Activated CD8-positive, alpha-beta memory T cell treated with anti-CD3 and anti-CD28 coated beads, Interleukin-2, amount 10 ng/mL, durations not matched to agents 7 days and 5 days (primary cell): ENCODE data around the gene RMDN2. TPM values are rescaled to one million over a fixed set of nuclear protein-coding genes. Genes with fewer than 3 reads are reported as not detected.
"Not testable (repeated sequence)": the region's sequence is repeated elsewhere in the genome, so short reads cannot be mapped to it uniquely, and the experiment has no call there.

Source experiments
- ATAC-seq: fragments of 150-1000 bp; cut with Tn5 transposase; one replicate; pipeline ENCODE4 v1.10.0; 2021; ENCODE audit warnings: moderate library complexity
- CTCF ChIA-PET: fragments of 350-600 bp; sonication (Branson Sonifier 250); formaldehyde crosslinking; loops from one replicate; lab custom pipeline; 2021; ENCODE audit warnings: antibody characterized with exemption; lab: Charles Lee
- DNase-seq: peaks from one replicate; pipeline ENCODE4 v3.0.0-alpha.2; 2020
- H3K27ac Mint-ChIP-seq: one replicate; pipeline ENCODE4 v1.8.0; 2021; ENCODE audit warnings: mild to moderate bottlenecking, mixed read lengths
- H3K27me3 Mint-ChIP-seq: one replicate; pipeline ENCODE4 v1.8.0; 2021; ENCODE audit warnings: mixed read lengths
- H3K36me3 Mint-ChIP-seq: one replicate; pipeline ENCODE4 v1.8.0; 2021; ENCODE audit warnings: mild to moderate bottlenecking, mixed read lengths
- H3K4me1 Mint-ChIP-seq: one replicate; pipeline ENCODE4 v1.8.0; 2021; ENCODE audit warnings: mixed read lengths
- H3K4me3 Mint-ChIP-seq: one replicate; pipeline ENCODE4 v1.8.0; 2021; ENCODE audit warnings: mild to moderate bottlenecking, moderate library complexity, mixed read lengths
- H3K9me3 Mint-ChIP-seq: one replicate; pipeline ENCODE4 v1.8.0; 2022; ENCODE audit warnings: low read depth, mixed read lengths
- total RNA-seq, 2 experiments: library from RNA; stranded (reverse); gene quantifications; one replicate each; pipeline ENCODE4 v1.2.3, GENCODE V29; 2021

Gene RMDN2
- total RNA-seq, 2 experiments from 2014 or later = 1.5 to 1.6 TPM

DNA sequence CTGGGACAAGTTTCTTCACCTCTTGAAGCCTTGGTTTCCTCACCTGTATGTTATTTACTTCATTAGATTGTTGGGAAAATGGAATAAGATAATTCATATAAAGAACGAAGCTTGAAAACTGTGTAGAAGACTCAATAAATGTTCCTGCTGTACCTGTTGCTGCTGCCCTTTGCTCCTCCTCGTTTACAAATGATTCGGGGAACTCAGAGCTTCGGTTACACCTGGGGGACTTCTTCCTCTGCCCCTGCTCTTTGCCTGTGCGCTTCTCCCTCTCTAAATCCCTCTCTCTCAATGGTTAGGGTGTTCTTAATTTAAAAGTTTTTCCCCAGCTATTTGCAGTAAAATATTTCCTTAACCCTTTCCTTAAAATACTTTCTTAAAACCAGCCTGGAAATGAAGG lies 3.3 kb upstream of the RMDN2 start:
- Mint-ChIP-seq H3K4me3 (no peak overlapping the region), H3K27ac (no peak overlapping the region), H3K4me1 (peaks cover 4% of the 10 kb centered on the region), H3K27me3 (peaks cover 44% of the 10 kb centered on the region), H3K36me3 (no peaks in the 10 kb centered on the region), H3K9me3 (no peaks in the 10 kb centered on the region)
- CTCF ChIA-PET = interaction anchor here (1.3 kb wide), 1 partner anchor 753 kb away, joined by 3 read pairs; no protein-coding TSS in a partner anchor
- no peak for DNase-seq
- ATAC-seq = no peak

DNA sequence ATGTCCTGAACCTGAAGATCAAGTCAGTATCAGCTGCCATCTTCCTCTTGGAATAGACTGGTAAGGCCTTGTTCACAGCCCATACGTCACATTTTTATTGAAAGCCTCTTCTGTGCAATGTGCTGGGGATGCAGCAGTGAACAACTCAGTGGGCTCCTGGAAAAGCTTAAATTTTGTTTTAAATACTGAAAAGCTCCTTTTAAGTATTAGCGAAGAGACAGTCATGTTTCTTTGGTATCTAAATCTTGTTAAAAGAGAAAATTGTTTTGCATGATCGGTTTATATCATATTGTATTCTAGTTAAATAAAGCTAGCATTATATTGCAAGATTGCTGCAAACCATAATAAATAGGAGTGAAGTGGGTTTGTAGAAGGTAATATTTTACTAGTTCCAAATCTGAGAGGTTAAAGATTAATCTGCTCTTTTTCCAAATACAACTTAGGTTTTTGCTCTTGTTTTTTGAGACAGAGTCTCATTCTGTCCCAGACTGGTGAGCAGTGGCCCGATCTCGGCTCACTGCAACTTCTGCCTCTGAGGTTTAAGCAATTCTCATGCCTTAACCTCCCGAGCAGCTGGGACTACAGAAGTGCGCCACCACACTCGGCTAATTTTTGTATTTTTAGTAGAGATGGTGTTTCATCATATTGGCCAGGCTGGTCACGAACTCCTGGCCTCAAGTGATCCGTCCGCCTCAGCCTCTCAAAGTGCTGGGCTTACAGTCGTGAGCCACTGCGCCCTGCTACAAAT lies 1.6 kb upstream of the RMDN2 start:
- DNase-seq (no peak), ATAC-seq (no peak)
- Mint-ChIP-seq H3K27ac (no peak overlapping the region), H3K36me3 (no peaks in the 10 kb centered on the region), H3K4me3 (peak overlapping the region; percentile 86), H3K4me1 (peaks cover 4% of the 10 kb centered on the region), H3K27me3 (peaks cover 37% of the 10 kb centered on the region), H3K9me3 (no peaks in the 10 kb centered on the region)
- CTCF ChIA-PET = interaction anchor here (1.1 kb wide), 1 partner anchor 546 kb away, joined by 3 read pairs; no protein-coding TSS in a partner anchor

DNA sequence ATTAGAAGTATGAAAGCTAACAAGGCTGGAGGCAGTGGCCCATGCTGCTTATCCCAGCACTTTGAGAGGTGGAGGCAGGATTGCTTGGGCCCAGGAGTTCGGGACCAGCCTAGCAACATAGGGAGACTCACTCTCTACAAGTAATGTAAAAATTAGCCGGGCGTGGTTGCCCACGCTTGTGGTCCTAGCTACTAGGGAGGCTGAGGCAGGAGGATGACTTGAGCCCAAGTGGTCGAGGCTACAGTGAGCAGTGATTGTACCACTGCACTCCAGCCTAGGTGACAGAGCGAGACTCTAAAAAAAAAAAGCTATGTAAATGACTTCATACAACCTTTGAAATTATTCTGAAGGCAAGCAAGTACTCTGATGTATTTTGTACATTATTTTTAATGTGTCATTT lies 1.5 kb downstream of the RMDN2 start:
- no peak overlapping the region for H3K4me3 Mint-ChIP-seq
- no peak overlapping the region for H3K27ac Mint-ChIP-seq
- H3K9me3 Mint-ChIP-seq = no peaks in the 10 kb centered on the region
- H3K4me1 Mint-ChIP-seq = peaks cover 4% of the 10 kb centered on the region
- H3K27me3 Mint-ChIP-seq = peaks cover 19% of the 10 kb centered on the region
- no peak for DNase-seq
- no peak for ATAC-seq
- CTCF ChIA-PET = no interaction called here
- H3K36me3 Mint-ChIP-seq = peaks cover 5% of the 10 kb centered on the region

DNA sequence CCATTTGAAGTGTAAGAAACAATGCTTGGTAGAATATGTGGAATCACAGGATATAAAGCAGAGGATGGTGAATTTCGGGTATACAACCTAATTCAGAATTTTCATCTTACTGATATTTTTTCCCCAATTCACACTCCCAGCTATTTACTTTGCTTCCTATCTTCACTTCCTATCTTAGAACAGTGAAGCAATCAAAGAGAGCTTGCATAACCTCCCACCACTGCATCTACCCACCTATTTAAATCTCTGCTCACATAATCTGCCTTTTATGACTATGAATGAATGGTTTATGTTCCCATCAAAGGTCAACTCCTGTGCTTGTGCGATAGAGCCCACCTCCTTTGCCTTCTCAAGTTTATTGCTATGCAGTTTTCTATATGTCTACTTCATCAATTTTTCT lies 3.3 kb downstream of the RMDN2 start:
- ATAC-seq (no peak), DNase-seq (no peak)
- H3K27me3 Mint-ChIP-seq = peaks cover 3% of the 10 kb centered on the region
- peaks cover 4% of the 10 kb centered on the region for H3K4me1 Mint-ChIP-seq
- no peaks in the 10 kb centered on the region for H3K9me3 Mint-ChIP-seq
- CTCF ChIA-PET = no interaction called here
- no peak overlapping the region for H3K4me3 Mint-ChIP-seq
- H3K36me3 Mint-ChIP-seq = peaks cover 6% of the 10 kb centered on the region
- no peak overlapping the region for H3K27ac Mint-ChIP-seq

DNA sequence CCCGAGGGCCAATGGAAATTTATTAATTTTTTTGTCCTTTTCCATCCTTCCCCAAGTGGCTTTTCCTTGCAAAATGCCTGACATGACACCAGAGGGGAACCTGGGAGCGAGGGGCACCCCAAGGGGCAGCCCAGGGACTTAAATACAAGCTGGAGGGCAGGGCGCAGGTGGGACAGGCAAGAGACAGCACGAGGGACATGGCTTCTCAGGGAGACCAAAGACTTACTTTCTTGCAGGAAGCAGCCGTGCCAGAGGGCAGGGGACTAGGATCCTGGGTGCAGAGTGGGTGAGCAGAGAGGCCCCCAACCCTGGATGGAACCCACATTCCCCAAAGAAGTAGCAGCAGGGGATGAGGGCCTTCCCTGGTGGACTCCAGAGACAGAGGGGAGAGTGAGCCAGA lies 5.3 kb downstream of the RMDN2 start:
- ATAC-seq, CTCF ChIA-PET: not testable (repeated sequence)

DNA sequence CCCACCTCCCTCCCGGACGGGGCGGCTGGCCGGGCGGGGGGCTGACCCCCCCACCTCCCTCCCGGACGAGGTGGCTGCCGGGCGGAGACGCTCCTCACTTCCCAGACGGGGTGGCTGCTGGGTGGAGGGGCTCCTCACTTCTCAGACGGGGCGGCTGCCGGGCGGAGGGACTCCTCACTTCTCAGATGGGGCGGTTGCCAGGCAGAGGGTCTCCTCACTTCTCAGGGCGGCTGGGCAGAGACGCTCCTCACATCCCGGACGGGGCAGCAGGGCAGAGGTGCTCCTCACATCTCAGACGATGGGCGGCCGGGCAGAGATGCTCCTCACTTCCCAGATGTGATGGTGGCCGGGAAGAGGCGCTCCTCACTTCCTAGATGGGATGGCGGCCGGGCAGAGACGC lies 7.8 kb downstream of the RMDN2 start:
- H3K27ac Mint-ChIP-seq, ATAC-seq, CTCF ChIA-PET, H3K27me3 Mint-ChIP-seq, DNase-seq, H3K4me3 Mint-ChIP-seq, H3K9me3 Mint-ChIP-seq: not testable (repeated sequence)
- Mint-ChIP-seq H3K4me1 (peaks cover 14% of the 10 kb centered on the region), H3K36me3 (peaks cover 11% of the 10 kb centered on the region)

More for the DNA sequence above, 5.3 kb downstream of the RMDN2 start:
- H3K27me3 Mint-ChIP-seq, H3K9me3 Mint-ChIP-seq, H3K4me3 Mint-ChIP-seq, H3K27ac Mint-ChIP-seq, DNase-seq, H3K36me3 Mint-ChIP-seq: not testable (repeated sequence)
- peaks cover 12% of the 10 kb centered on the region for H3K4me1 Mint-ChIP-seq

DNA sequence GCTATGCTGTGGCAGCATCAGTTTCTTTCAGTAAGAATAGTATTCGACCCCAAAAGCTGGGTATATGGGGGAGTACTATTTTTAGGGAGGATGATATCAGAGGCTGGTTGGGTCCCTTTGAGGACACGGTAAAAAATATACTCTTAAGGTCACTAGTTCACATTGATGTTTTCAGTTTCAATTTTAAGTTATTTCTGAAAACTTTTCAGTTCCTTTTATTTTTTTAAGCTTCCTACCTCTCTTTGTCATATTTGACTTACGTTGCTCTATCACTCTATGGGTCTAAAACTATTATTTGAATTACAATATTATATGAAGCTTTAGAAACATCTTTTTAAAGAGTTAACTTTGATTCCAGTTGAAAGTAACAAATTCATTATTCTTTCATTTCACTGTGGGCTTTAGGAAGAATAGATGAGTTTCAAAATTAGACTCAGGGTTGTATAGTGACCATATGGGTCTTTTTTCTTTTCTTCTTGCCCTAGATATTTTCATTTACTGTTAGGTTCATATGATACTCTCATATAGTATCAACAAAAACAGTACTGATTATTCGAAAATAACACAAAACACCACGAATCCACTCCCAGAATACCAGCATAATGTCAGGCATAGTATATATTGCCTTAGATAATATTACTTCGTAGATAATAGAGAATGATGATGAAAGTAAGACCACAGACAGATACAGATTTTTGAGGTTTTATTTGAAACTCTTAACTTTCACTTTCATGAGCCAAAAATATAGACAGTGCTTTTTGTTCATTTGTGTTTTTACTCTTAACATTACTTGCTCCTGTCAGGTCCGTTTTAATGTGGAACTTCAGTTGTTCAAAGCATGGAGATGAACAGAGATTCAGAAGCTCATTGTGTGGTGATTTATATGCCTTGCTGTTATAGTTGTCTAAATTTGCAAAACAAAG lies 9.8 kb downstream of the RMDN2 start:
- Mint-ChIP-seq H3K27ac (peak overlapping the region; percentile 8), H3K36me3 (peaks cover 11% of the 10 kb centered on the region), H3K27me3 (peaks cover 2% of the 10 kb centered on the region), H3K4me3 (peak overlapping the region; percentile 63), H3K4me1 (peaks cover 14% of the 10 kb centered on the region), H3K9me3 (no peaks in the 10 kb centered on the region)
- CTCF ChIA-PET = no interaction called here
- DNase-seq (no peak), ATAC-seq (peak; percentile 45)

DNA sequence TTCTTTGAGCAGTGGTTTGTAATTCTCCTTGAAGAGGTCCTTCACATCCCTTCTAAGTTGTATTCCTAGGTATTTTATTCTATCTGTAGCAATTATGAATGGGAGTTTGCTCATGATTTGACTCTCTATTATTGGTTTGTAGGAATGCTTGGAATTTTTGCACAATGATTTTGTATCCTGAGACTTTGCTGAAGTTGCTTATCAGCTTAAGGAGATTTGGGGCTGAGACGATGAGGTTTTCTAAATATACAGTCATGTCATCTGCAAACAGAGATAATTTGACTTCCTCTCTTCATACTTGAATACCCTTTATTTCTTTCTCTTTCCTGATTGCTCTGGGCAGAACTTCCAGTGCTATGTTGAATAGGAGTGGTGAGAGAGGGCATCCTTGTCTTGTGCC lies 12.5 kb downstream of the RMDN2 start:
- peaks cover 18% of the 10 kb centered on the region for H3K4me1 Mint-ChIP-seq
- not testable (repeated sequence) for DNase-seq, H3K9me3 Mint-ChIP-seq, ATAC-seq, H3K4me3 Mint-ChIP-seq, H3K27ac Mint-ChIP-seq, H3K36me3 Mint-ChIP-seq, H3K27me3 Mint-ChIP-seq
- CTCF ChIA-PET = interaction anchor here (0.6 kb wide), 1 partner anchor 166 kb away, joined by 3 read pairs; no protein-coding TSS in a partner anchor

DNA sequence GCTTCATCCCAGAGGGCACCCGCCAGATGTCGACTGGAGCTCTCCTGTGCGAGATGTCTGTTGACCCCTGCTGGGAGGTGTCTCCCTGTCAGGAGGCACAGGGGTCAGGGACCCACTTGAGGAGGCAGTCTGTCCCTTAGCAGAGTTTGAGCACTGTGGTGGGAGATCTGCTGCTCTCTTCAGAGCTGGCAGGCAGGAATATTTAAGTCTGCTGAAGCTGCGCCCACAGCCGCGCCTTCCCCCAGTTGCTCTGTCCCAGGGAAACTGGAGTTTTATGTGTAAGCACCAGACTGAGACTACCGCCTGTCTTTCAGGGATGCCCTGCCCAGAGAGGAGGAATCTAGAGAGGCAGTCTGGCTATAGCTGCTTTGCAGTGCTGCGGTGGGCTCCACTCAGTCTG lies 16.2 kb downstream of the RMDN2 start:
- H3K9me3 Mint-ChIP-seq, CTCF ChIA-PET, H3K27me3 Mint-ChIP-seq, ATAC-seq, H3K4me3 Mint-ChIP-seq, DNase-seq, H3K4me1 Mint-ChIP-seq, H3K36me3 Mint-ChIP-seq, H3K27ac Mint-ChIP-seq: not testable (repeated sequence)

DNA sequence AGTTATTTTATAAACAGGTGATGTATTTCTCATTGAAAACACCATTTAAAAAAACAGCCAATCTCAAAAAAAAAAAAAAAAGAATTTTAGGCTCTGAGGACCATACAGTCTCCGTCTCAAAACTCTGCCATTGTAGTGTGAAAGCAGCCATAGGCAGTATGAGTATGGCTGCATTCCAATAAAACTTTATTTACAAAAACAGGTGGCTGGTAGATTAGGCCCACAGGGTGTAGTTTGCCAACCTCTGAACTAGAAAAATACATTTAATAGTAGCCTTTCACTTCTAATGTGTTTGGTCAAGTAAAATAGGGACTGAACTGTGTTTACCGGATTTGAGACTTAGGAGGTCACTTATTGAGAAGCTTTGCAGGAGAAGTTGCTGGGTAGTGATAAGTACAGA lies 19.2 kb downstream of the RMDN2 start:
- no peak for DNase-seq
- CTCF ChIA-PET = no interaction called here
- Mint-ChIP-seq H3K4me1 (peaks cover 6% of the 10 kb centered on the region), H3K4me3 (no peak overlapping the region), H3K9me3 (peaks cover 5% of the 10 kb centered on the region), H3K27ac (no peak overlapping the region), H3K27me3 (no peaks in the 10 kb centered on the region), H3K36me3 (peaks cover 4% of the 10 kb centered on the region)
- ATAC-seq = no peak

DNA sequence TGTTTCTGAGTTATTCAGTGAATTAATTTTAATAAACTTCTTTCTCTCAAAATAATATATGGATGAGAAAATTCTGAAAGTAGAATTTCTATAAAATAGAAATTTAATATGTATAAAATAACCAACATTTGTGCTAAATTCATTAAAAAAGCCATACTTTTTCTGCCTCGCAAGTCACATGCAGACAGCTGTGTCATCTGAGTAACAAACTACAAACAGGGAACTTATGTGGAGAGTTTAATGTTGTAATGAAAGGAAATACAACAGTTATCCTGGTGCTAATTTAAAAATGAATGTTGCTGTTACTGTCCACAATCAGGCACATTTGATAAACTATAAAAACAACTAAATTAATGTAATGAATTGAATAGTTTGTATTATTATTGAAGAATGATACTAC lies 22.2 kb downstream of the RMDN2 start:
- Mint-ChIP-seq H3K27me3 (no peaks in the 10 kb centered on the region), H3K27ac (no peak overlapping the region), H3K4me1 (peaks cover 1% of the 10 kb centered on the region), H3K4me3 (no peak overlapping the region), H3K9me3 (no peaks in the 10 kb centered on the region), H3K36me3 (no peaks in the 10 kb centered on the region)
- CTCF ChIA-PET = interaction anchor here (0.6 kb wide), 1 partner anchor 533 kb away, joined by 3 read pairs; no protein-coding TSS in a partner anchor
- ATAC-seq = no peak
- DNase-seq = no peak

DNA sequence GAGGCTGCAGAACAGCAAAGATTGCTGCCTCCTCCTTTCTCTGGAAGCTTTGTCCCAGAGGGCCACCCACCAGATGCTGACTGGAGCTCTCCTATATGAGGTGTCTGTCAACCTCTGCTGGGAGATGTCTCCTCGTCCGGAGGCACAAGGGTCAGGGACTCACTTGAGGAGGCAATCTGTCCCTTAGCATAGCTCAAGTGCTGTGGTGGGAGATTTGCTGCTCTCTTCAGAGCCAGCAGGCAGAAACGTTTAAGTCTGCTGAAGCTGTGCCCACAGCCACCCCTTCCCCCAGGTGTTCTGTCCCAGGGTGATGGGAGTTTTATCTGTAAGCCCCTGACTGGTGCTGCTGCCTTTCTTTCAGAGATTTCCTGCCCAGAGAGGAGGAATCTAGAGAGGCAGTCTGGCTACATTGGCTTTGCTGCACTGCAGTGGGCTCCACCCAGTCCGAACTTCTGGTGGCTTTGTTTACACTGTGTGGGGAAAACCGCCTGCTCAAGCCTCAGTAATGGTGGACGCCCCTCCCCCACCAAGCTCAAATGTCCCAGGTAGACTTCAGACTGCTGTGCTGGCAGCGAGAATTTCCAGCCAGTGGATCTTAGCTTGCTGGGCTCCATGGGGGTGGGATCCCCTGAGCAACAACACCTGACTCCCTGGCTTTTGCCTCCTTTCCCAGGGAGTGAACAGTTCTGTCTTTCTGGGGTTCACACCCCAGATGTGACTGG lies 37.1 kb downstream of the RMDN2 start:
- H3K4me1 Mint-ChIP-seq, H3K27me3 Mint-ChIP-seq, H3K27ac Mint-ChIP-seq, H3K4me3 Mint-ChIP-seq, ATAC-seq, CTCF ChIA-PET, DNase-seq: not testable (repeated sequence)
- peaks cover 11% of the 10 kb centered on the region for H3K36me3 Mint-ChIP-seq
- peaks cover 16% of the 10 kb centered on the region for H3K9me3 Mint-ChIP-seq

DNA sequence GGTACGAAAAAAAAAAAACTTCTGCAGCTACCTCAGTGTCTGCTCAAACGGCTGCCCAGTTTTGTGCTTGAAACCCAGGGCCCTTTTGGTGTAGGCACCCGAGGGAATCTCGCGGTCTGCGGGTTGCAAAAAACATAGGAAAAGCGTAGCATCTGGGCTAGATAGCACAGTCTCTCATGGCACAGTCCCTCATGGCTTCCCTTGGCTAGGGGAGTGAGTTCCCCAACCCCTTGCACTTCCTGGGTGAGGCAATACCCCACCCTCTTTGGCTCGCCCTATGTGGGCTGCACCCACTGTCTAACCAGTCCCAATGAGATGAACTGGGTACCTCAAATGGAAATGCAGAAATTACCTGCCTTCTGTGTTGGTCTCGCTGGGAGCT lies 37.6 kb downstream of the RMDN2 start:
- H3K4me3 Mint-ChIP-seq, CTCF ChIA-PET, ATAC-seq, DNase-seq, H3K36me3 Mint-ChIP-seq, H3K27me3 Mint-ChIP-seq, H3K4me1 Mint-ChIP-seq, H3K27ac Mint-ChIP-seq: not testable (repeated sequence)
- H3K9me3 Mint-ChIP-seq = peaks cover 16% of the 10 kb centered on the region
